Endothelial cell (in vitro differentiated cells): ENCODE measurements around the gene ZNF471. TPM values are rescaled to one million over a fixed set of nuclear protein-coding genes. Genes with fewer than 3 reads are reported as not detected.

Experiments used
- DNase-seq: peaks from one replicate; pipeline ENCODE4 v3.0.0; 2021; ENCODE audit warnings: low spot score
- H3K27ac Mint-ChIP-seq: one replicate; pipeline ENCODE4 v1.8.0; 2021; ENCODE audit warnings: mixed read lengths, inconsistent platforms; ENCODE audit not compliant: unreplicated experiment
- H3K27me3 Mint-ChIP-seq: one replicate; pipeline ENCODE4 v1.8.0; 2021; ENCODE audit warnings: mild to moderate bottlenecking, moderate library complexity, mixed read lengths, inconsistent platforms; ENCODE audit not compliant: unreplicated experiment
- H3K36me3 Mint-ChIP-seq: one replicate; pipeline ENCODE4 v1.8.0; 2021; ENCODE audit warnings: mild to moderate bottlenecking, low read depth, mixed read lengths, inconsistent platforms; ENCODE audit not compliant: unreplicated experiment
- H3K4me1 Mint-ChIP-seq: one replicate; pipeline ENCODE4 v1.8.0; 2021; ENCODE audit warnings: mild to moderate bottlenecking, mixed read lengths, inconsistent platforms; ENCODE audit not compliant: unreplicated experiment
- H3K4me3 Mint-ChIP-seq: one replicate; pipeline ENCODE4 v1.8.0; 2021; ENCODE audit warnings: mild to moderate bottlenecking, mixed read lengths, inconsistent platforms; ENCODE audit not compliant: unreplicated experiment
- H3K9me3 Mint-ChIP-seq: one replicate; pipeline ENCODE4 v1.8.0; 2021; ENCODE audit warnings: mixed read lengths, inconsistent platforms; ENCODE audit not compliant: unreplicated experiment
- CTCF ChIP-seq: fragments of 200-600 bp; sonication (generic); IDR thresholded peaks from one replicate; pipeline ENCODE4 v1.5.0; 2021; ENCODE audit warnings: antibody characterized with exemption; ENCODE audit not compliant: unreplicated experiment
- total RNA-seq: library from RNA; stranded (reverse); fragmentation: NEBNext Ultra II Directional; extraction: Animal tissue kit (Norgen Biotek cat#: 25700); gene quantifications from one replicate; pipeline ENCODE4 v1.2.1, GENCODE V29; 2021; ENCODE audit not compliant: unreplicated experiment

The ZNF471 gene
- total RNA-seq, 1 donor from 2014 or later, result 2.6 TPM

DNA sequence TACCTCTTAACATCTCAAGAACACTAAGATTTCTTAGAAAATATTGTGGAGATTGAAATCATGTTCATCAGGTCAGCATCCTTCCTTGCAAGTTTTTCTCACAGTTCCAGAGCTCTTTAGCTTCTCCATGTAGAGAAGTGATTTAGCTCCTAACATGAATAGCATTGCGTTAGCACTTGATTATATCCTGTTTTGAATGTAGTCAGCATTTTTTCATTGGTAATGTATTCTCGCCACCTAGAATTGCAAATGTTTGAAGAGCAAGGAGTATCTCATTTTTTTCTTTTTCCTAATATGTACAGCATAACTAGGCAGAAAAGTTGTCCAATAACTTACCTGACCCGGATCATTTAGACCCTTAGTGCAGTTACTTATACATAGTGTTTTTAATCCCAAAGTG, 66.3 kb downstream of the ZNF471 start:
- peaks cover 67% of the 10 kb centered on the region for H3K9me3 Mint-ChIP-seq
- H3K4me1 Mint-ChIP-seq, result no peaks in the 10 kb centered on the region
- no peak overlapping the region for H3K27ac Mint-ChIP-seq
- H3K4me3 Mint-ChIP-seq, result peak overlapping the region; percentile 49
- no peak for TF ChIP-seq CTCF
- peaks cover 5% of the 10 kb centered on the region for H3K27me3 Mint-ChIP-seq
- H3K36me3 Mint-ChIP-seq, result peaks cover 95% of the 10 kb centered on the region
- no peak for DNase-seq

DNA sequence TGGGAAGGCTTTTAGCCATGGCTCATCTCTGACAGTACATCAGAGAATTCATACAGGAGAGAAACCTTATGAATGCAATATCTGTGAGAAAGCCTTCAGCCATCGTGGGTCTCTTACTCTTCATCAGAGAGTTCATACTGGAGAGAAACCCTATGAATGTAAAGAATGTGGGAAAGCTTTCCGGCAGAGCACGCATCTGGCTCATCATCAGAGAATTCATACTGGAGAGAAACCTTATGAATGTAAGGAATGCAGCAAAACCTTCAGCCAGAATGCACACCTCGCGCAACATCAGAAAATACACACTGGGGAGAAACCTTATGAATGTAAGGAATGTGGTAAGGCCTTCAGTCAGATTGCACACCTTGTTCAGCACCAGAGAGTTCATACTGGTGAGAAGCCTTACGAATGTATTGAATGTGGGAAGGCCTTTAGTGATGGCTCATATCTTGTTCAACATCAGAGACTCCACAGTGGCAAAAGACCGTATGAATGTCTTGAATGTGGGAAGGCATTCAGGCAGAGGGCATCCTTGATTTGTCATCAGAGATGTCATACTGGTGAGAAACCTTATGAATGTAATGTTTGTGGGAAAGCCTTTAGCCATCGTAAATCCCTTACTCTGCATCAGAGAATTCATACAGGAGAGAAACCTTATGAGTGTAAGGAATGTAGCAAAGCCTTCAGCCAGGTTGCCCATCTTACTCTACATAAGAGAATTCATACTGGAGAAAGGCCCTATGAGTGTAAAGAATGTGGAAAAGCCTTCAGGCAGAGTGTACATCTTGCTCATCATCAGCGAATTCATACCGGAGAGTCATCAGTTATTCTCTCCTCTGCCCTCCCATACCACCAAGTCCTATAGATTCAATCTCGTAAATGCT, 70.3 kb downstream of the ZNF471 start:
- H3K27ac Mint-ChIP-seq, result no peak overlapping the region
- H3K27me3 Mint-ChIP-seq, result peaks cover 5% of the 10 kb centered on the region
- TF ChIP-seq CTCF, result no peak
- H3K36me3 Mint-ChIP-seq, result peaks cover 73% of the 10 kb centered on the region
- DNase-seq, result no peak
- peaks cover 63% of the 10 kb centered on the region for H3K9me3 Mint-ChIP-seq
- H3K4me1 Mint-ChIP-seq, result no peaks in the 10 kb centered on the region
- H3K4me3 Mint-ChIP-seq, result peak overlapping the region; percentile 60

Other genes starting within 250 kb of the ZNF471 start
- not detected for gene EDDM13, start 235.1 kb upstream of the ZNF471 start, total RNA-seq
- 10.4 TPM for gene ZSCAN5A, start 193.0 kb upstream of the ZNF471 start, total RNA-seq
- gene ZNF582, start 114.3 kb upstream of the ZNF471 start, total RNA-seq, result 3.5 TPM
- 7.8 TPM for gene ZNF583, start 103.5 kb upstream of the ZNF471 start, total RNA-seq
- 3.4 TPM for gene ZNF667, start 30.5 kb upstream of the ZNF471 start, total RNA-seq
- 1.9 TPM for gene ZFP28, start 31.1 kb downstream of the ZNF471 start, total RNA-seq
- 5.7 TPM for gene ZNF470, start 59.6 kb downstream of the ZNF471 start, total RNA-seq
- gene ZNF71, start 87.4 kb downstream of the ZNF471 start, total RNA-seq, result 29.6 TPM
- 0.54 TPM for gene SMIM17, start 135.3 kb downstream of the ZNF471 start, total RNA-seq
- gene ZNF835, start 163.9 kb downstream of the ZNF471 start, total RNA-seq, result not detected